Ramos (cell line): Measurements from ENCODE around the gene PTAFR.

Experiments used
- in situ Hi-C: fragments of 300-500 bp; cut with MboI; formaldehyde crosslinking; loops from one replicate; pipeline ENCODE4 v1.14.3; 2022; ENCODE audit warnings: low sequenced_read_pairs; ENCODE audit not compliant: unreplicated experiment

Gene PTAFR, protein sequence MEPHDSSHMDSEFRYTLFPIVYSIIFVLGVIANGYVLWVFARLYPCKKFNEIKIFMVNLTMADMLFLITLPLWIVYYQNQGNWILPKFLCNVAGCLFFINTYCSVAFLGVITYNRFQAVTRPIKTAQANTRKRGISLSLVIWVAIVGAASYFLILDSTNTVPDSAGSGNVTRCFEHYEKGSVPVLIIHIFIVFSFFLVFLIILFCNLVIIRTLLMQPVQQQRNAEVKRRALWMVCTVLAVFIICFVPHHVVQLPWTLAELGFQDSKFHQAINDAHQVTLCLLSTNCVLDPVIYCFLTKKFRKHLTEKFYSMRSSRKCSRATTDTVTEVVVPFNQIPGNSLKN

DNA sequence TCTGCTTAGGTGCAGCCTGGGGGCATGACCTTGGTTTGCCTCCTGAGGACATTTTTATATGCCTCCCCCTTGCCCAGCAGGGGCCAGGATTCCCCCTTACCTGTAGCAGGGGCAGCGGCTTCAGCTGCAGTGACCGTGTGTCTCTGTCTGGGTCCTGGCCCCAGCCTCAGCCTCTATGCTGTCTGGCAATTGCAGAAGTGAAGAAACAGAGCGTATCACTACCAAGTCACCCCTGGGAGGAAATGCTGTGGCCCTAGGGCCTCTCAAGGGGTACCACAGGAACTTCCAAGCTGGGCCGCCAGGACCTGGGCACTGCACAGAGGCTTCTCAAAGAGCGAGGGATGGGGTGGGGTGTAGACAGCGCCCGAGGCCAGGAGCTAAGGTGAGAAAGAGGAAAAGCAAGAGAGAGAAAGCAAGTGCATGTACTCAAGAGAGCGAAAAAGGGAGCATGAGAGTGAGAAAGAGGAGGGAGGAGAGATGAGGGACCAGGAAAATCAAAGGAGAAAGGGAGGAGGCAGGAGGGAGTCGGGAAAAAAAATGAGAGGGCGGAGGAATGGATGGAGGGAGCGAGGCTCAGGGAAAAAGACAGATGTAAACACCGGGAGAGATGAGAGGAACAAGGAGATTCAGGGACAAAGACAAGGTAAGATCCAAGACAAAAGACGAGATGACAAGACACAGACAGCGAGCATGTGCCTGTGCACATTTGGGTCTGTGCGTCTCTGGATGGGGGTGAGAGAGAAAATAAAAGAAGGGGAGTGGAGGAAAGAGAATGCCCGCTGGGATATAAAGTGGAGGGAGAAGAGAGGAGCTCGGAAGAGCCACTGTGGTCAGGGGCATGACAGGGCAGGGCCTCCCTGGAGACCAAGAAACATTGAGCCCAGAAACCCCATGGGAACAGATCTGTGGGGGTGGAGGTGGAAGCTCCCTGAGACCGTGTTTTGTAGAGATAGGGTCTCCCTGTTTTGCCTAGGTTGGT lies at the start of gene PTAFR:
PTAFR (minus strand) TSS at position 199 of the 979 bp plus-strand sequence. CDS start 25,669 bp downstream, outside the sequence.
- in situ Hi-C loops, result loop anchor here (5.0 kb wide), 1 partner anchor 84 kb away; no protein-coding TSS in a partner anchor

DNA sequence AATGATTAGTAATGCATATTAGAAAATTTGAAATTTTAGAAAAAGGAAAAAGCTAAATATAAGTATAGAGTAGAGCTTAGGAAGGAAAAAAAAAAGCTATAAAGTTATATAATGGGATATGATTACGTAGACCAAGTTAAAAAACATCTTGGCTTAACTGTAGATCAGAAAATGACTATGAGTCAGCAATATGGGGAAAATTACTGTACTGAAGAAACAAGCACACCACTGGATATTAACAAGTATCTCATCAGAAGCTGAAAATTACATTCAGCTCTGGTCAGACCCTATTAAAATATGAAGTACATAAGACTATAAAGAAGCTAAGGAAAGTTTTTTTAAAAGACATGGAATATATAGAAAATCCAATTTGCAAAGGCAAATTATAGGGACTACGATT lies 36.8 kb upstream of the PTAFR start:
- in situ Hi-C loops, result loop anchor here (25.0 kb wide), 1 partner anchor 351 kb away; the partner anchor contains the start of gene THEMIS2

DNA sequence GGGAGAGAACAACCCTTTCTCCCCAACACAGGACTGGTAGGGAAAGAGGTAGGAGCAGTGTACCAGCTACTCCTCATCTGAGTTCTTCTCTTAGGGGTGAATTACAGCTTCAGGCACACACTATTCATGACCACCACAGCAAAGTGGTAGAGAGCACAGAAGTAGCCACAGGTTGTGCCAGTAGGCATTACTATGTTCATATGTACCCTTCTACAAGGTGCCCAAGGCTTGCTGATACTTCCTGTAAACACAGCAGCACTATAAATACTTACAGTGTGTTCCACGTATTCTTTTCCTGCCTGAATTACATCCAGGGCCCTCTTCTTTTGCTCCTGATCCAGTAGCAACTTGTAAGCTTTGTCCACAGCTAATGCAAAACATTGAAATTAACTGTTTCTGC lies 33.2 kb upstream of the PTAFR start:
- in situ Hi-C loops, result loop anchor here (25.0 kb wide), 1 partner anchor 347 kb away; the partner anchor contains the start of gene THEMIS2

DNA sequence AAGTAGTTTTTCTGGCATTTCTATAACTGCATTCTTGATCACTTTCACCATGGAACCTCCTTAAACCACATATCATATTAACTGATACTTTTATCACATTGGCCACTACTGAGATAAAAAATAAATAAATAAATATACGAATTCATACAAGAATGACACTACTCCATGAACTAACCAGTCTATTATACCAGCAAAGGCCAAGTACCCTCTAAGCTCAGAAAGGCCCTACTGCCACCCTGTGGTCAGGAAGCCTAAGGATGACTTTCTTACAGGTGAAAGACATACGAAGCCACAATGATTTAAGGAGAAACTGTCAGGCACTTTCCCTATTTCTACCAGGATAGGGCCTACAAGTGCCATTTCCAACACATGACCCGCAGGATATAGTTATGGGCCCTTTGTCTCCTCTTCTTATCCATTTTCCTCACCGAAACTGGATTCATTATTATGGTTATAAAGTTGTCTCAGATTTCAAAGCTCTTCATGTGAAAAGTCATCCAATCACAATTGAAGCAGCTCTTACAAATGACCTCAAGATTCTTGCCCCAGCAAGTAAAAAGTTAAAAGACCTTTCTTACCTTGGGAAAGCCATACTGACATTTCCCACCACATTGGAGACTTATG lies 32.4 kb upstream of the PTAFR start:
- in situ Hi-C loops, result loop anchor here (25.0 kb wide), 1 partner anchor 347 kb away; the partner anchor contains the start of gene THEMIS2

DNA sequence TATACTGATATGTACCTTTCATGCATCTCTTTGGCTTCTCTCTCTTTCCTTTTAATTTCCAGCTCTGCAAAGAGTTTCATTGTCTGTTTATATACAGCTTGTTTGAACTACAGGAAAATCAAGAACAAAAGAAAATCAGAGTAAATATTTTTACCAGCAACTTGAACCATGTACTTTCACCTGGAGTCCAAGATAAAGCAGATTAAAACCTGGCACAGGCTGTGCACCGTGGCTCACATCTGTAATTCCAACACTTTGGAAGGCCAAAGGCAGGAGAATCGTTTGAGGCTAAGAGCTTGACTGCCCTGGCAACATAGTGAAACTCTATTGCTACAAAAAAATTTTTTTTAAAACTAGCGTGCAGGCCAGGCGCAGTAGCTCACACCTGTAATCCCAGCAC lies 28.8 kb upstream of the PTAFR start:
- in situ Hi-C loops, result loop anchor here (25.0 kb wide), 1 partner anchor 343 kb away; the partner anchor contains the start of gene THEMIS2

DNA sequence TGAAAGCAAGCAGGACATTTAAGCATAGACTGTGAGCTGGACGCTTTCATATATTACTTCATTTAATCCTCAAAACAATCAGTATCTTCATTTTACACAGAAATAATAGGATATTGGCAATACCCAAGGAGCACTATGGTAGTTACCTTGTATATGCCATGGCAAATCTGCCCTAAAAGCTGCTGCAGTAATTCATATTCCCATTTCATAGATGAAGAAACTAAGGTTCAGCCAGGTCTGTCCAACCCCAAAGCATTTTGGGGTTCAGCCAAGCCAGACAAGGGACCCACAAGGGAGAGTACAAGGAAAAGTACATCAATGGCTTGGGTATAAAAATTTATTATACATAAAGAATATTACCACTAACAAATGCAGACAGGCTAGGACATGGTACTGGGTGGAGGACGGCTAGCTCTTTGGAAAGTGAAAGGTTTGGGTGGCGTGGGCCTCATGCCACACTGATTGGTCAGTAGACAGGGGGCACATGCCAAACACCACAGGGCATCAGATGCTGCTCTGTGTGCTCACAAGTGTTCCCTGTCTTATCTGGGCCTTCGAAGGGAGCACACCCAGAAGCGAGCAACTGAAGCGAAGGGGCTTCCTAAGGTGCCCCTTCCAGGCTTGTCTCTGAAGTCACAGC lies 23.9 kb upstream of the PTAFR start:
- in situ Hi-C loops, result loop anchor here (25.0 kb wide), 1 partner anchor 338 kb away; the partner anchor contains the start of gene THEMIS2

DNA sequence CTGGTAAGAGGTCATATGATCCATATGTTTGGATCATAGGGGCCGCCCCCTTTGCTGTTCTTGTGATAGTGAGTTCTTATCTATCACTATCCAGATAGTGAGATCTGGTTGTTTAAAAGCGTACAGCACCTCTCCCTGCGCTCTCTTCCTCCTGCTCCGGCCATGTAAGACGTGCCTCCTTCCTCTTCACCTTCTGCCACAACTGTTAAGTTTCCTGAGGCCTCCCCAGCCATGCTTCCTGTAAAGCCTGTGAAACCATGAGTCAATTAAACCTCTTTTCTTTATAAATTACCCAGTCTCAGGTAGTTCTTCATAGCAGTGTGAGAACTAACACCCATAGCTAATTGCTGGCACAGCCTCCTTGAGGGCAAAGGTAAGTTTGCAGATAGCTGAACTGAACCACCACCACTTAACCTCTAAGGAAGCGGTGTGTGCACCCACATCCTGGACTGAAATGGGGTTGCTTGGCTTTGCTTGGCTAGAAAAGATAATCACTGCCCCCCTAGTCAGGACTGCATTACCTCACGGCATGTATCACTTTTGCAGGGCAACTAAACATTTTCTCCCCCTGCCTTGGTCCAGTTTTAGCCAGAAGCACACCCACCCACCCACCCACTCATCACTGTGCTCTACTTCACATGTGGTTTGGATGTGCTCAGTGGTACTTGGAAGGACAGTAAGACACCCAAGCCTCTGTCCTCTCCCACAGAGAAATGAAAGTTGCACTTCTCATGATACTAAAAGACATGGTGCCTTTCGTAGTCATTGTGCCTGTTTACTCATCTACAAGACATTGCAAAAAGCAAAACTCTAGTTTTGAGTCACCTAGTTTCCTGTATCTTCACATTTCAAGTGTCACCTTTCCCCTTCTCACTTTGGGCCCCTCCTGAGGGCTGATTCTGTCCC lies 23.1 kb upstream of the PTAFR start:
- in situ Hi-C loops, result loop anchor here (25.0 kb wide), 1 partner anchor 337 kb away; the partner anchor contains the start of gene THEMIS2

DNA sequence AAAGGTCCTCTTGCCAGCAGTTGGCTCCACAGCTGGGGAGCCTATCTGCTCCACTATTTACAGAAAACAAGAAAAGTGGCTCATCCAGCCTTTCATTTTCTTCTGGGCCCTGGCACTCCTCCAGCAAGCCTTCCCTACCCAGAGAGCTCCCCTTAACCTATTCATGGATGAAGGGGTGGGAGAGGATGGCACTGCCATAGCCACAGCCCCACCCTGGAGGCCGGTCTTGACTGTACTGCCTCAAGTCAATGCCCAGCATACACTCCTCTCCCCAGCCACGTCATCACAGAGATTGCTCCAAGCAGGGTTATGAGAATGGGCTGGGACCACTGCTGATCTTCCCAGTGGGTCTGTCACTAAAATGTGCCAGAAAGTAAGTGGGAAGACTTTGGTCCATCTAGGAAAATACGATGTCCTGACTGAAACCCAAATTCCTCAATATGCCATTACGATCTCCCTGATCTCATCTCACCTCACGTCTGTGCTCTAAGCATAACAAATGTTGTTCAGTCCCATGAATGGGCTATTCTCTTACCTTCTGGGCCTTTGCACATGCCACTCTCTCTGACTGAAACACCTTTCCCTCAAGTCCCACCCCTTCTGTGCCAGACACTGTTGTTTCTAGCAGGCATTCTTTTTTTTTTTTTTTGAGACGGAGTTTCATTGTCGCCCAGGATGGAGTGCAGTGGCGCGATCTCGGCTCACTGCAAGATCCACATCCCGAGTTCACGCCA lies 21.4 kb upstream of the PTAFR start:
- in situ Hi-C loops, result no loop called here

DNA sequence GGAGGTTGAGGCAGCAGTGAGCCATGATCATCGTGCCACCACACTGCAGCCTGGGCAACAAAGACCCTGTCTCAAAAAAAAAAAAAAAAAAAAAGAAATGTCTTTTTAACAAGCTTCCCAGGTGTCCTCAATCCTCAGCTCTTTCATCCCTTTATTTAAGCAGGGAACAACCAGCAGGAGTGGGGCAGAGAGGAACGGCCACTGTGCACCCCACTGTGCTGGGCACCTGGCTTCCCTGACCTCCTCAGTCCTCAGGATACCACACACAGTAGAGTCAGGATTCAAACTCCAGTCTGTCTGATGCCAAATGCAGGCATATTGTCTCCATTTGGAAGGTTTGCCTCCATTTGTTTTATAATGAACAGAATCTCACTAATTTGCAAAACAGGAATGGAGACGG lies 19.8 kb upstream of the PTAFR start:
- in situ Hi-C loops, result no loop called here

DNA sequence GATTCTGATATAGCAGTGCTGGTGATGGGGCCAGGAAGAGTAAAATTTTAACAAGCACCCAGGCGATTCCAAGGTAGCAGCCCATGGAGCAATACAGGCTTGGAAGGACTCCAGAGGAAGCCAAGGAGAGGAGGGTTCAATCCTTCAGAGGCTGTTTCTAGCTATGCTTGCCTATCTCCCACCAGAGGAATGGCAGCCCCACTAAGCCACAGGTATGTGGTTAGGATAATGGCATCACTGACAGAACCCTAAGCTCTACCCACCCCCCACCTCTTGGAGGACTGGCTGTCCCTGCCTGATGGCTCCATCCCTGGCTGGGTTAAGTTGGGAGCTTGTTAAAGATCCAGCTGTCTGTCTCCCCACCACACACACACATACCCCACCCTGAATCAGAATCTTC lies 19.3 kb upstream of the PTAFR start:
- in situ Hi-C loops, result no loop called here

DNA sequence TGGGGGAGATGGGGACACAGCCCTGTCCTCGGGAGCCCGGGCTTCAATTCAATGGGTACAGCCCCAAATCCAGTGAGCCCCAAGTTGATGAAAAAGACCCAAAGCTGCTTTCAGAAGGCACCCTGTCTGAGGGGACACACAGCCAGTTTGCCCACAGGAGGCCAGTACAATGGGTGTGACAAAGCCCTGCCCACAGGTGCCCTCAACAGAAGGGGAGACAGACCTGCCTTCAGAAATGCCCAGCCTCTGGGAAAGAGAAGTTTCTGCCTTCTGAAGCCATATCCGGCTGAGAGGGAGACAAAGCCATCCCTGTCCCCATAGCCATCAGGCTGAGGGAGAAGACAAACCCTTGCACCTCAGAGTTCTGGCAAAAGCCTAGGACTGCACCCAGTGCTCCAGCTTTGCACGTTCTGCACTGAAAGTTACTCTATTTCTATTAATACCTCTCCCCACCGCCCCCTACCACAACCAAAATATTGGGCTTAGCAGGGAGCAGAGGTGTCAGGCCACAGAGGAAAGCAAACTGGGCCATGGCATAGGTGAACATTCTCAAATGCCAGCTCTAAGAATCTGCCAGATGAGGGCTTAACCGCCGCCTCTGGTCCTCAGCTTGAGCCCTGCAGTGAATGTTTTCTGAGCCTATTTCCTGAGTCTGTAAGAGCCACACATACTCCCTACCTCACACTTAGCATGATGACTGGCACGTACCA lies 18.0 kb upstream of the PTAFR start:
- in situ Hi-C loops, result no loop called here

DNA sequence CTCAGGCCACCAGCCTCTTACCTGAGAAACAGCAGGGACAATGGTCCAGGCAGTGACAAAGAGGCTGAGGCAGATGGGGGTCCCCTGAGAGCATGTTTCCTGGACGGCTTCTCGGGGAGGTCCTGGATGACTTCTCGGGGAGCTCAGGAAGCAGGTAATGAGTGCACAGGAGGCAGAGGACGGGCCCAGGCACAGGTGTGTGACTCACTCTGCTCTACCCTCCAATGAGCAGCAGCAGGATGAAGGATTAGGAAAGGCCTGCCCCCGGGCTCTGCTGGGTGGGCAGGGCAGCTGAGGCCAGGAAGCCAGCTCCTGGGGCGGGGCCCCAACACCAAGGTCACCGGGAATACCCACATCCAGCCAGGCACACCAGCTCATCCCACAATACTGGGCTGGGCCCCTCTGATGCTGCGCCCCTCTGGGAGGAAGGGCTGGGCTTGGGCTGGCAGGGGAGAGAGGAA lies 17.2 kb upstream of the PTAFR start:
- in situ Hi-C loops, result no loop called here

DNA sequence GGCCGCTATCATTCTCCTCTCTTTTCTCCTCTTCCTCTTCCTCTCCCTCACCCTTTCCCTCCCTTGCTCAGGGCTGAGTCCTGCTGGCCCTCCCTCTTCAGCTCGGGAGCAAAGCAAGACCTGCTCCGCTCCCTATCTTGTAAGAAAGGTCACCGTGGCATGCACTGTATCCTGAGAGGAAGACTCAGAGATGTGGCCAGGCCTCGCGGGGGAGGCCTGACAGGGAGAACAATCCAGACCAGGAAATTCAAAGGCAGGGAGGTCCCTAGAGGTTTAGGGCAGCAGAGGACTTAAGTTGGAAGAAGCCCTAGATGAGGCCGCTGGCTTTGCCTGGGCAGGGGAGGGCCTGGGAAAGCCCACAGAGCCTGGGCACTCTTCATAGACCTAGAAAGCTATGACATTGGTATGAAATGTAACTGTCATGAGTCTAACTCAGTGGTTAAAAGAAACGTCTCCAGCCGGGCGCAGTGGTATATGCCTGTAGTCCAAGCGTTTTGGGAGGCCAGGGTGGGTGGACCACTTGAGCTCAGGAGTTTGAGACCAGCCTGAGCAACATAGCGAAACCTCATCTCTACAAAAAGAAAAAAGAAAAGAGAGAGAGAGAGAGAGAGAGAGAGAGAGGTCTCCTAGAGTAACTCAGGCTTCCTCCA lies 14.6 kb upstream of the PTAFR start:
- in situ Hi-C loops, result no loop called here

DNA sequence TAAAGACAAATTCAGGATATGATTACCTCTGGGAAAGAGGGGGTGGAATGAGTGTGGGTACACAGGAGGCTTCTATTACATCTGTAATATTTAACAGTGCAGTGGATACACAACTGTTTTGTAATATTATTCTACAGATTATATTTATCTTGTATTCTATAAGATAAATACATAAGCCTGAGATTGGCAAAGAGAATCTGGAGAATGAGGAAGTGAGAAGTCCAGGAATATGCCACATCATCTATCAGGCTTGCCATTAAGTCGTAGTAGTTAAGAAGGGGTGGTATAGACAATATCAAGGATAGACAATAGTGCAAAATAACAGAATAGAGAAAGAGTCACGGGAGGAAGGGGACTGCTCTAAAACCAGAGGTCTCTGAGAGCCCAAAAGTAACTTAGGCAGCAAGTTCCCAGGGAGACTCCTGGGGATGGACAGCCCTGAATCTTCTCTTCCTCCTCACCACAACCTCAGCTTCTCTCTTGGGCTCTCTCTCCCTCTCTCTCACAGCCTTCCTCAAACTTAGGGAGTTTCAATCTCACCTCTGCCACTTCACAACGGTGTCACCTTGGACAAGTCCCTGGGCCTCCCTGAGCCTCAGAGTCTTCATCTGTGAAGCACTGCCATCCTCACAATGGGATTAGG lies 14.0 kb upstream of the PTAFR start:
- in situ Hi-C loops, result no loop called here

DNA sequence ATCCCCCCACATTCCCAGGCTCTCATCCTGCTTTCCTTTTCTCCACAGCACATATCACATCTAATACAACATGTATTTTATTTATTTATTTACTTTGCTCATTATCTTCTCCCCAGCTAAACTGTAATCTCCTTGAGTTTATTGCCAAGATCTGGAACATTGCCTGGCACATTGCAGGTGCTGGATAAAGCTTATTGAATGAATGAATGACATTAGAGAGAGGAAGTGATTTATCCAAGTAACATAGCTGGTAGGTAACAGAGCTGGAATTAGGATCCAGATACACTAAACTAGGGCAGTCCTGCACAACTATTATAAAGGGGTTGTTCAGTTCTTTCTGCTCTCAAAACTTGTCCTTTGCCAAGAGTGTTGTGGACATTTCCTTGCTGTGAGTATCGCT lies 8.6 kb upstream of the PTAFR start:
- in situ Hi-C loops, result no loop called here
